GM12878 (cell line): ENCODE data around the gene DCAF12. TPM values are rescaled to one million over a fixed set of nuclear protein-coding genes. Genes with fewer than 3 reads are reported as not detected.

Experiments used
- ATAC-seq: fragments of 200-7000 bp; cut with Tn5 transposase; 3 replicates; pipeline ENCODE4 v1.9.1; 2020; ENCODE audit warnings: mild to moderate bottlenecking, moderate library complexity
- BruUV-seq: library from RNA; stranded (reverse); fragments of 400-500 nt; replicated peaks from 2 replicates; lab custom pipeline; 2021; lab: Mats Ljungman, UMichigan
- CTCF ChIA-PET: fragments of 300-600 bp; sonication (Branson Sonifier 250); formaldehyde crosslinking; extraction: SDS; loops from one replicate; lab custom pipeline; 2021; ENCODE audit warnings: inconsistent platforms; lab: Yijun Ruan, JAX
- POLR2A ChIA-PET: fragments of 350-600 bp; formaldehyde crosslinking; extraction: SDS; loops from one replicate; lab custom pipeline; 2021; ENCODE audit warnings: inconsistent platforms; lab: Charles Lee
- RAD21 ChIA-PET: fragments of 300-600 bp; sonication (Branson Sonifier 250); formaldehyde crosslinking; loops from one replicate; lab custom pipeline; 2023; ENCODE audit warnings: antibody characterized with exemption; ENCODE audit not compliant: unreplicated experiment; lab: Charles Lee
- SMC1A ChIA-PET: fragments of 300-600 bp; sonication (Branson Sonifier 250); formaldehyde crosslinking; loops from one replicate; lab custom pipeline; 2023; ENCODE audit not compliant: unreplicated experiment, uncharacterized antibody; lab: Charles Lee
- DNase-seq: peaks from one replicate; pipeline ENCODE4 v3.0.0-alpha.2; 2011; ENCODE audit warnings: low read depth, low spot score
- FAIRE-seq: peaks from 3 replicates; lab custom pipeline; 2011; peaks lifted over from hg19 to GRCh38; lab: Jason Lieb, UNC
- H2AFZ ChIP-seq: 2 replicates; pipeline ENCODE4 v1.6.0; 2011; ENCODE audit warnings: low read depth, low read length, control low read depth; ENCODE audit not compliant: control insufficient read depth
- H3K27ac ChIP-seq: 2 replicates; pipeline ENCODE4 v1.5.1; 2011; ENCODE audit warnings: control low read depth; ENCODE audit not compliant: control insufficient read depth, insufficient read depth
- H3K27me3 ChIP-seq, 2 experiments: replicated peaks in 1 of 2; 2 replicates each; pipeline versions ENCODE4 v1.6.0 to v1.6.1; 2011; ENCODE audit warnings: low read length in 1 of 2; ENCODE audit not compliant: control insufficient read depth in 2 of 2, insufficient read depth in 2 of 2
- H3K36me3 ChIP-seq, 2 experiments: 2 replicates each; pipeline ENCODE4 v1.5.1; 2011; ENCODE audit warnings: low read length in 1 of 2; ENCODE audit not compliant: control insufficient read depth in 2 of 2, insufficient read depth in 2 of 2
- H3K4me1 ChIP-seq: 2 replicates; pipeline ENCODE4 v1.6.1; 2011; ENCODE audit warnings: mild to moderate bottlenecking, low read length, moderate library complexity, mixed read lengths; ENCODE audit not compliant: control insufficient read depth, insufficient read depth
- H3K4me2 ChIP-seq: 2 replicates; pipeline ENCODE4 v1.6.0; 2011; ENCODE audit warnings: control low read depth; ENCODE audit not compliant: control insufficient read depth, insufficient read depth
- H3K4me3 ChIP-seq: fragments of 200-600 bp; sonication (generic); 2 replicates; pipeline ENCODE4 v1.5.1; 2016
- H3K79me2 ChIP-seq: 2 replicates; pipeline ENCODE4 v1.6.0; 2011; ENCODE audit warnings: low read length; ENCODE audit not compliant: control insufficient read depth, insufficient read depth
- H3K9ac ChIP-seq: 2 replicates; pipeline ENCODE4 v1.8.0; 2011; ENCODE audit warnings: low read length, control low read depth, mixed read lengths; ENCODE audit not compliant: control insufficient read depth, insufficient read depth
- H3K9me3 ChIP-seq: replicated peaks from 3 replicates; pipeline ENCODE4 v1.5.1; 2011; ENCODE audit warnings: mild to moderate bottlenecking, low read length; ENCODE audit not compliant: control insufficient read depth, insufficient read depth
- H4K20me1 ChIP-seq: 2 replicates; pipeline ENCODE4 v1.6.0; 2011; ENCODE audit not compliant: control insufficient read depth, insufficient read depth
- FOXM1 ChIP-seq: IDR thresholded peaks from 2 replicates; pipeline ENCODE4 v1.6.1; 2012; ENCODE audit warnings: low read depth, mild to moderate bottlenecking, inconsistent platforms, low read length, moderate library complexity
- HDGF ChIP-seq: fragments of 450-650 bp; IDR thresholded peaks from 2 replicates; pipeline ENCODE4 v1.6.1; 2016; ENCODE audit warnings: antibody characterized with exemption
- ZNF24 ChIP-seq: fragments of 450-650 bp; IDR thresholded peaks from 2 replicates; pipeline ENCODE4 v1.6.1; 2017; ENCODE audit warnings: antibody characterized with exemption, mild to moderate bottlenecking
- WGBS: methylation state at CpG from one replicate; pipeline ENCODE4 v1.1.6; 2016; ENCODE audit warnings: low lambda C conversion rate; ENCODE audit not compliant: insufficient replicate concordance, insufficient coverage; ENCODE audit errors: missing lambda C conversion rate; 5-methylcytosine and 5-hydroxymethylcytosine counted together
- in situ Hi-C: fragments of 300-500 bp; cut with MboI; formaldehyde crosslinking; loops from 9 replicates; pipeline ENCODE4 v1.14.3; 2018; ENCODE audit warnings: mixed read lengths
- intact Hi-C: fragments of 100-400 bp; cut with micrococcal nuclease; formaldehyde crosslinking; loops from one replicate; pipeline ENCODE4 v1.14.2; 2022; ENCODE audit not compliant: unreplicated experiment
- polyA plus RNA-seq, 11 experiments: library from polyadenylated mRNA; depleted of rRNA in 4 of 11; unstranded in 6 of 11; stranded (reverse) in 5 of 11; fragments of >200 nt; fragmentation: Nextera tagmentation in 4 of 11; fragmentation: Illumina TruSeq in 1 of 11; extraction: Ambion mirVana in 4 of 11; extraction: Trizol in 1 of 11; gene quantifications; 1 replicate in 1 of 11; 2 replicates in 10 of 11; pipeline versions ENCODE4 v1.2.1 to v1.2.3, GENCODE V29; 2011 to 2016; ENCODE audit warnings: inconsistent platforms in 2 of 11, missing spikeins in 2 of 11, low read depth in 1 of 11
- total RNA-seq, 4 experiments: library from RNA; depleted of rRNA in 3 of 4; stranded (reverse); fragments of >200 nt in 3 of 4; fragmentation: Illumina TruSeq in 1 of 4; extraction: Trizol in 1 of 4; gene quantifications; 2 replicates each; pipeline versions ENCODE4 v1.2.1 to v1.2.3, GENCODE V29; 2013 to 2021
- TF ChIP-seq, protein P1 (sequence below): IDR thresholded peaks from 2 replicates; pipeline ENCODE4 v1.6.1; 2011; ENCODE audit warnings: low read depth, mild to moderate bottlenecking, low read length, moderate library complexity, borderline replicate concordance; ENCODE audit errors: extremely low read depth

DCAF12 gene
- total and polyA plus RNA-seq, 10 of the 15 experiments (the other 5 are each of a cell fraction or from before 2014, with no cell fraction given), result 11.7 to 57.6 (median 34.6) TPM

DNA sequence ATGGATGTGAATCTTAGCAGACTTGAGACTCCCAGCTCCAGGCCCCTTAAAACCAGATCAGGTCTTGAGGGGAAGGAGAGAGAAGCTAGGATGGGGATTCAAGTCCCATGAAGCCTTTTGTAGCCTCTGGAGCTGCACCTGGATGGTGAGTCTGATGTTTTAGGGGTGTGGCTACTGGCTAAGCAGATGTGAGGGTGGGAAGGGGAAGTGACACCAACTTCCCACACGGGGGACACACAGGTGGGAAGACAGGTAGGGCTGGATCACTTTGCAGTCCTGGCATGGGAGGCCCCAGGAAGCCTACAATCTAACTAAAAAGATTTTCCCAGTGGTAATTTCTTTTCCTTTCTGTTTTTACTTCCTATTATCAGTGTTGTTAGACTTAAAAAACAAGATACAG, 39.1 kb downstream of the DCAF12 start:
- no peak overlapping the region for H3K4me2 ChIP-seq
- in situ Hi-C loops (no loop called here), intact Hi-C loops (no loop called here)
- ChIA-PET POLR2A (no interaction called here), RAD21 (no interaction called here), SMC1A (interaction anchor here (1.5 kb wide), 1 partner anchor 14 kb away, joined by 5 read pairs; no protein-coding TSS in a partner anchor), CTCF (no interaction called here)
- no peak for FAIRE-seq
- H3K4me1 ChIP-seq, result no peaks in the 10 kb centered on the region
- no peaks in the 10 kb centered on the region for H3K9me3 ChIP-seq
- TF ChIP-seq HDGF, result no peak
- DNase-seq, result no peak
- no peaks in the 10 kb centered on the region for H3K27me3 ChIP-seq
- 0% methylated on average over 1 of the region's 1 CpG for WGBS
- H3K9ac ChIP-seq, result no peak overlapping the region
- H3K79me2 ChIP-seq, result no peaks in the 10 kb centered on the region
- H2AFZ ChIP-seq, result no peak overlapping the region
- no peak for ATAC-seq
- H3K36me3 ChIP-seq, result peaks cover 7 to 41% of the 10 kb centered on the region in 2 experiments
- TSS peak; percentile 68 for BruUV-seq
- H4K20me1 ChIP-seq, result no peaks in the 10 kb centered on the region
- H3K27ac ChIP-seq, result no peak overlapping the region
- H3K4me3 ChIP-seq, result no peak overlapping the region

DNA sequence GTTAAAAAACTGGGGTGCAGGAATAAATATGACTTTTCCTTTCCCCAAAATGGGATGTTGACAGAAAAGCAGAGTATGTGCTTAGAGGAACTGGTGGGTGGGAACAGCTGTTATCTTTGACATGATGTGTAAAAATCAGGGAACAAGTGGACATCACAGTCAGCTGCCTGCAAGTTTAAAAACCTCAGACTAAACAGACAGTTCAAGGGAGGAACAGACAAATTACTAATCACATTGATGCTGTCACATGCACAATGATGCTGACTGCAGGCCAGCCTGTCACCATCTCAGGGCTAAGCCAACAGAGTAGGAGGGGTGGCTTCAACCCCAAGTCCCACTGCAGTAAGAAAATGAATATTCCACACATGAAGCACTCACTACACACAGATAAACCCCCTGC, 39.6 kb downstream of the DCAF12 start:
- CTCF ChIA-PET, result no interaction called here

More for the DNA sequence above, 39.6 kb downstream of the DCAF12 start:
- TF ChIP-seq, protein P1, sequence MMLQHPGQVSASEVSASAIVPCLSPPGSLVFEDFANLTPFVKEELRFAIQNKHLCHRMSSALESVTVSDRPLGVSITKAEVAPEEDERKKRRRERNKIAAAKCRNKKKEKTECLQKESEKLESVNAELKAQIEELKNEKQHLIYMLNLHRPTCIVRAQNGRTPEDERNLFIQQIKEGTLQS, result no peak
- TF ChIP-seq ZNF24 (no peak), FOXM1 (no peak)
- POLR2A ChIA-PET, result no interaction called here
- Histone ChIP-seq H3K79me2 (no peaks in the 10 kb centered on the region), H2AFZ (no peak overlapping the region), H3K4me3 (no peak overlapping the region), H3K9ac (no peak overlapping the region), H3K9me3 (no peaks in the 10 kb centered on the region), H4K20me1 (no peaks in the 10 kb centered on the region), H3K4me2 (no peak overlapping the region), H3K27me3 (no peaks in the 10 kb centered on the region), H3K27ac (no peak overlapping the region), H3K4me1 (no peaks in the 10 kb centered on the region), H3K36me3 (peaks cover 7 to 37% of the 10 kb centered on the region in 2 experiments)
- no peak for DNase-seq
- ATAC-seq, result no peak
- intact Hi-C loops, result no loop called here
- RAD21 ChIA-PET, result no interaction called here
- no TSS peak for BruUV-seq
- FAIRE-seq, result no peak
- in situ Hi-C loops, result no loop called here
- SMC1A ChIA-PET, result interaction anchor here (1.5 kb wide), 1 partner anchor 14 kb away, joined by 5 read pairs; no protein-coding TSS in a partner anchor
